B cell (primary cell): ENCODE measurements around the gene SDSL. TPM values are rescaled to one million over a fixed set of nuclear protein-coding genes. Genes with fewer than 3 reads are reported as not detected.

Source experiments
- ATAC-seq: fragments of 200-7000 bp; cut with Tn5 transposase; one replicate; pipeline ENCODE4 v1.10.0; 2021; ENCODE audit warnings: low read depth, mild to moderate bottlenecking, moderate number of reproducible peaks, moderate library complexity
- CTCF ChIA-PET: fragments of 350-600 bp; sonication (Branson Sonifier 250); formaldehyde crosslinking; loops from one replicate; lab custom pipeline; 2021; ENCODE audit warnings: antibody characterized with exemption, inconsistent platforms; lab: Charles Lee
- POLR2A ChIA-PET: fragments of 350-600 bp; sonication (Branson Sonifier 250); formaldehyde crosslinking; loops from one replicate; lab custom pipeline; 2021; ENCODE audit warnings: antibody characterized with exemption; lab: Charles Lee
- DNase-seq: peaks from one replicate; pipeline ENCODE4 v3.0.0; 2013
- H2AFZ ChIP-seq: 2 replicates; pipeline ENCODE4 v1.6.1; 2012; ENCODE audit warnings: mild to moderate bottlenecking, low read depth, low read length; ENCODE audit not compliant: insufficient read depth, poor library complexity, severe bottlenecking
- H3K27ac ChIP-seq, 2 donors: 1 replicate in 1 of 2; 2 replicates in 1 of 2; pipeline ENCODE4 v1.5.1; 2012 to 2013; ENCODE audit warnings: low read length in 2 of 2, mild to moderate bottlenecking in 2 of 2, moderate library complexity in 1 of 2
- H3K27me3 ChIP-seq, 4 experiments: fragments of 200-600 bp in 1 of 4; sonication (generic) in 1 of 4; replicated peaks in 1 of 4; 1 replicate in 2 of 4; 2 replicates in 2 of 4; pipeline versions ENCODE4 v1.6.1 to v1.7.0; 2013 to 2016; ENCODE audit warnings: low read length in 3 of 4, mild to moderate bottlenecking in 2 of 4, mixed read lengths in 1 of 4, moderate library complexity in 1 of 4; ENCODE audit not compliant: insufficient read depth in 4 of 4, control insufficient read depth in 3 of 4; ENCODE audit errors: control extremely low read depth in 1 of 4
- H3K36me3 ChIP-seq, 2 experiments: replicated peaks in 1 of 2; 1 replicate in 1 of 2; 2 replicates in 1 of 2; pipeline versions ENCODE4 v1.6.1 to v1.7.1; 2013; ENCODE audit warnings: low read length in 1 of 2; ENCODE audit not compliant: insufficient read depth in 2 of 2, control insufficient read depth in 1 of 2; ENCODE audit errors: control extremely low read depth in 1 of 2, extremely low read depth in 1 of 2
- H3K4me1 ChIP-seq, 2 donors: fragments of 200-600 bp in 1 of 2; sonication (generic) in 1 of 2; 1 replicate in 1 of 2; 2 replicates in 1 of 2; pipeline versions ENCODE4 v1.5.1 to v1.6.1; 2013 to 2017; ENCODE audit warnings: low read length in 2 of 2; ENCODE audit not compliant: control insufficient read depth in 2 of 2, insufficient read depth in 2 of 2
- H3K4me2 ChIP-seq: replicated peaks from 2 replicates; pipeline ENCODE3; 2012; ENCODE audit warnings: mild to moderate bottlenecking, low read depth, low read length; ENCODE audit not compliant: poor library complexity, severe bottlenecking
- H3K4me3 ChIP-seq, 5 experiments: fragments of 200-600 bp in 1 of 5; sonication (generic) in 1 of 5; 1 replicate in 3 of 5; 2 replicates in 2 of 5; pipeline versions ENCODE4 v1.5.1 to v1.7.0; 2011 to 2016; ENCODE audit warnings: low read length in 4 of 5, mild to moderate bottlenecking in 4 of 5, low read depth in 2 of 5, control low read depth in 1 of 5, moderate library complexity in 1 of 5; ENCODE audit not compliant: insufficient read depth in 1 of 5; ENCODE audit errors: control extremely low read depth in 1 of 5, extremely low read depth in 1 of 5
- H3K79me2 ChIP-seq: fragments of 200-600 bp; sonication (generic); one replicate; pipeline ENCODE4 v1.6.0; 2016; ENCODE audit warnings: low read length; ENCODE audit not compliant: control insufficient read depth, insufficient read depth
- H3K9ac ChIP-seq: fragments of 200-600 bp; sonication (generic); 2 replicates; pipeline ENCODE4 v1.6.1; 2017; ENCODE audit warnings: mild to moderate bottlenecking, low read length, moderate library complexity
- H3K9me3 ChIP-seq, 3 donors: one replicate each; pipeline versions ENCODE4 v1.6.1 to v1.7.1; 2013; ENCODE audit warnings: low read length in 2 of 3; ENCODE audit not compliant: control insufficient read depth in 2 of 3, insufficient read depth in 1 of 3; ENCODE audit errors: control extremely low read depth in 1 of 3
- H4K20me1 ChIP-seq: 2 replicates; pipeline ENCODE4 v1.6.0; 2012; ENCODE audit warnings: mild to moderate bottlenecking, low read length; ENCODE audit not compliant: insufficient read depth, control insufficient read depth, poor library complexity, severe bottlenecking
- H3K27ac Mint-ChIP-seq: one replicate; pipeline ENCODE4 v1.8.0; 2021; ENCODE audit warnings: mixed read lengths
- H3K27me3 Mint-ChIP-seq: one replicate; pipeline ENCODE4 v1.8.0; 2021; ENCODE audit warnings: mixed read lengths
- H3K4me1 Mint-ChIP-seq: one replicate; pipeline ENCODE4 v1.8.0; 2021; ENCODE audit warnings: mixed read lengths
- H3K4me3 Mint-ChIP-seq: one replicate; pipeline ENCODE4 v1.8.0; 2021; ENCODE audit warnings: mixed read lengths
- H3K9me3 Mint-ChIP-seq: one replicate; pipeline ENCODE4 v1.8.0; 2022; ENCODE audit warnings: mixed read lengths; ENCODE audit not compliant: insufficient read depth
- EZH2 ChIP-seq: IDR thresholded peaks from 2 replicates; pipeline ENCODE4 v1.6.1; 2012; ENCODE audit warnings: borderline replicate concordance, low read depth, mild to moderate bottlenecking, moderate library complexity, low read length; ENCODE audit not compliant: insufficient read depth, poor library complexity, severe bottlenecking
- WGBS: methylation state at CpG from one replicate; pipeline ENCODE4 v1.1.5; 2013; ENCODE audit warnings: missing lambda C conversion rate; ENCODE audit not compliant: insufficient coverage; 5-methylcytosine and 5-hydroxymethylcytosine counted together
- intact Hi-C: fragments of 100-400 bp; cut with micrococcal nuclease; formaldehyde crosslinking; loops from one replicate; pipeline ENCODE4 v1.10.0; 2022
- polyA plus RNA-seq: library from polyadenylated mRNA; depleted of rRNA; stranded (reverse); fragments of >200 nt; gene quantifications from 2 replicates; pipeline ENCODE4 v1.2.3, GENCODE V29; 2012
- total RNA-seq, 2 donors: library from RNA; stranded (reverse); fragments of 120-200 nt in 1 of 2; gene quantifications; 1 replicate in 1 of 2; 2 replicates in 1 of 2; pipeline versions ENCODE4 v1.2.3 to v1.2.4, GENCODE V29; 2013 to 2022
- TF ChIP-seq, protein P1 (sequence below): fragments of 200-600 bp; IDR thresholded peaks from one replicate; pipeline ENCODE4 v1.8.0; 2022; ENCODE audit warnings: antibody characterized with exemption, mild to moderate bottlenecking

Gene SDSL
- total and polyA plus RNA-seq, 2 donors (not counting 1 experiment from before 2014, with no cell fraction given): 0.15 to 0.64 TPM

DNA sequence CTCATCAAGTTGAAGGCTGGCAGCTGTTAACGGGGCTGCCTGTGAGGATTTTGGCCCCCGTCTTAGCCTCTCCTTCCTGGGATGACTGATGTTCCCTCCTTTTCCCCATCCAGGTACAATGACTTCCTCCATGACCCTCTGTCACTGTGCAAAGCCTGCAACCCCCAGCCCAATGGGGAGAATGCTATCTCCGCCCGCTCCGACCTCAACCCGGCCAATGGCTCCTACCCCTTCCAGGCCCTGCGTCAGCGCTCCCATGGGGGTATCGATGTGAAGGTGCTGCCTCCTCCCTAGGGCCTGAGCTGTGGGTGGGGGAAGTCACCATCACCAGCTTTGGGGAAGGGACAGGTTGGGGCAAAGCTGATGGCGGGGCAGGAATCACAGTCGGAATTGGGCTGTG is 34.5 kb upstream of the SDSL start:
- Mint-ChIP-seq H3K4me3 (no peak overlapping the region), H3K27me3 (no peaks in the 10 kb centered on the region), H3K27ac (no peak overlapping the region), H3K4me1 (no peaks in the 10 kb centered on the region), H3K9me3 (no peaks in the 10 kb centered on the region)
- 96% methylated on average over 8 of the region's 11 CpGs for WGBS
- Histone ChIP-seq H3K27me3 (no peaks in the 10 kb centered on the region), H3K9ac (no peak overlapping the region), H3K36me3 (peaks cover 0 to 9% of the 10 kb centered on the region in 2 experiments), H4K20me1 (no peaks in the 10 kb centered on the region), H3K79me2 (no peaks in the 10 kb centered on the region), H3K4me1 (no peaks in the 10 kb centered on the region), H3K4me2 (no peak overlapping the region), H3K27ac (no peak overlapping the region), H3K4me3 (no peak overlapping the region), H3K9me3 (no peaks in the 10 kb centered on the region), H2AFZ (no peak overlapping the region)
- TF ChIP-seq, protein P1, sequence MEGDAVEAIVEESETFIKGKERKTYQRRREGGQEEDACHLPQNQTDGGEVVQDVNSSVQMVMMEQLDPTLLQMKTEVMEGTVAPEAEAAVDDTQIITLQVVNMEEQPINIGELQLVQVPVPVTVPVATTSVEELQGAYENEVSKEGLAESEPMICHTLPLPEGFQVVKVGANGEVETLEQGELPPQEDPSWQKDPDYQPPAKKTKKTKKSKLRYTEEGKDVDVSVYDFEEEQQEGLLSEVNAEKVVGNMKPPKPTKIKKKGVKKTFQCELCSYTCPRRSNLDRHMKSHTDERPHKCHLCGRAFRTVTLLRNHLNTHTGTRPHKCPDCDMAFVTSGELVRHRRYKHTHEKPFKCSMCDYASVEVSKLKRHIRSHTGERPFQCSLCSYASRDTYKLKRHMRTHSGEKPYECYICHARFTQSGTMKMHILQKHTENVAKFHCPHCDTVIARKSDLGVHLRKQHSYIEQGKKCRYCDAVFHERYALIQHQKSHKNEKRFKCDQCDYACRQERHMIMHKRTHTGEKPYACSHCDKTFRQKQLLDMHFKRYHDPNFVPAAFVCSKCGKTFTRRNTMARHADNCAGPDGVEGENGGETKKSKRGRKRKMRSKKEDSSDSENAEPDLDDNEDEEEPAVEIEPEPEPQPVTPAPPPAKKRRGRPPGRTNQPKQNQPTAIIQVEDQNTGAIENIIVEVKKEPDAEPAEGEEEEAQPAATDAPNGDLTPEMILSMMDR: no peak
- no peak for TF ChIP-seq EZH2
- DNase-seq: no peak
- ATAC-seq: no peak
- ChIA-PET POLR2A (no interaction called here), CTCF (no interaction called here)
- intact Hi-C loops: no loop called here

DNA sequence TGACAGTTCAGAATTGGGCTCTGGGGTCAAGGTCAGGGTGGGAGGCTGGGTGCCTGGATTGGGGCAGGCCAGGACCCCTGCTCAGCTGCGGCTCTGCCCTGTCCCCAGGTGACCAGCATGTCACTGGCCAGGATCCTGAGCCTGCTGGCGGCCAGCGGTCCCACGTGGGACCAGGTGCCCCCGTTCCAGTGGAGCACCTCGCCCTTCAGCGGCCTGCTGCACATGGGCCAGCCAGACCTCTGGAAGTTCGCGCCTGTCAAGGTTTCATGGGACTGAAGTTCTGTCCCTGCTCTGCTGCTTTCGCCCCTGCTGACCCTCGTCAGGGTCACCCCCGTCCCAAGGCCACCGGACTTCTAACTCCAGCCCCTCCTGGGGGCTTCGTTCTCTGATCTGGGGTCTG is 33.8 kb upstream of the SDSL start:
- DNase-seq (no peak), ATAC-seq (no peak)
- Mint-ChIP-seq H3K27me3 (no peaks in the 10 kb centered on the region), H3K4me3 (no peak overlapping the region), H3K9me3 (no peaks in the 10 kb centered on the region), H3K27ac (no peak overlapping the region), H3K4me1 (no peaks in the 10 kb centered on the region)
- 98% methylated on average over 14 of the region's 14 CpGs for WGBS
- POLR2A ChIA-PET: no interaction called here
- H3K79me2 ChIP-seq: no peaks in the 10 kb centered on the region
- no peak overlapping the region for H3K9ac ChIP-seq
- no peak overlapping the region for H3K4me3 ChIP-seq
- peaks cover 0 to 5% (median 0%) of the 10 kb centered on the region in 3 donors for H3K9me3 ChIP-seq
- CTCF ChIA-PET: no interaction called here
- H3K4me1 ChIP-seq: no peaks in the 10 kb centered on the region
- intact Hi-C loops: no loop called here
- no peak overlapping the region for H3K27ac ChIP-seq
- TF ChIP-seq EZH2: no peak
- no peaks in the 10 kb centered on the region for H4K20me1 ChIP-seq
- H3K36me3 ChIP-seq: peaks cover 0 to 9% of the 10 kb centered on the region in 2 experiments
- H2AFZ ChIP-seq: no peak overlapping the region
- H3K4me2 ChIP-seq: no peak overlapping the region
- H3K27me3 ChIP-seq: no peaks in the 10 kb centered on the region
